ENCODE results near the gene MRPL32. TPM values are rescaled to one million over a fixed set of nuclear protein-coding genes. Genes with fewer than 3 reads are reported as not detected.

MRPL32 gene
- total and polyA plus RNA-seq, 2 of the 13 experiments (the other 11 are each of a cell fraction or from before 2014, with no cell fraction given), result 39.0 to 81.2 TPM

- TF ChIP-seq IKZF5 (CRISPR knock-in tag; IDR thresholded peaks at IDR 0.05) (peak; percentile 48; the same call in 1 of the 2 replicates), MXD4 (CRISPR knock-in tag; IDR thresholded peaks at IDR 0.05) (peak; percentile 62; the same call in 1 of the 2 replicates), ZHX1 (CRISPR knock-in tag; IDR thresholded peaks at IDR 0.05; ENCODE audit: low read depth) (no peak), PTBP1 (IDR thresholded peaks at IDR 0.05; ENCODE audit: low read depth, low read length, poor library complexity, severe bottlenecking) (no peak), DR1 (CRISPR knock-in tag; IDR thresholded peaks at IDR 0.05) (no peak), REPIN1 (CRISPR knock-in tag; IDR thresholded peaks at IDR 0.05; ENCODE audit: borderline replicate concordance, low read depth) (no peak), ZNF850 (CRISPR knock-in tag; conservative IDR thresholded peaks at IDR 0.05) (no peak), ZNF263 (CRISPR knock-in tag; IDR thresholded peaks at IDR 0.05) (no peak), ETS1 (CRISPR knock-in tag; IDR thresholded peaks at IDR 0.05) (no peak), ZNF570 (CRISPR knock-in tag; IDR thresholded peaks at IDR 0.05; ENCODE audit: borderline replicate concordance) (no peak), ZNF354B (CRISPR knock-in tag; IDR thresholded peaks at IDR 0.05) (0 out of 2 replicates have a peak, but pooled peaks have one; percentile 24), SIX1 (CRISPR knock-in tag; IDR thresholded peaks at IDR 0.05; ENCODE audit: borderline replicate concordance) (no peak), GLMP (CRISPR knock-in tag; IDR thresholded peaks at IDR 0.05; ENCODE audit: borderline replicate concordance) (no peak)
- TF ChIP-seq, protein P1, sequence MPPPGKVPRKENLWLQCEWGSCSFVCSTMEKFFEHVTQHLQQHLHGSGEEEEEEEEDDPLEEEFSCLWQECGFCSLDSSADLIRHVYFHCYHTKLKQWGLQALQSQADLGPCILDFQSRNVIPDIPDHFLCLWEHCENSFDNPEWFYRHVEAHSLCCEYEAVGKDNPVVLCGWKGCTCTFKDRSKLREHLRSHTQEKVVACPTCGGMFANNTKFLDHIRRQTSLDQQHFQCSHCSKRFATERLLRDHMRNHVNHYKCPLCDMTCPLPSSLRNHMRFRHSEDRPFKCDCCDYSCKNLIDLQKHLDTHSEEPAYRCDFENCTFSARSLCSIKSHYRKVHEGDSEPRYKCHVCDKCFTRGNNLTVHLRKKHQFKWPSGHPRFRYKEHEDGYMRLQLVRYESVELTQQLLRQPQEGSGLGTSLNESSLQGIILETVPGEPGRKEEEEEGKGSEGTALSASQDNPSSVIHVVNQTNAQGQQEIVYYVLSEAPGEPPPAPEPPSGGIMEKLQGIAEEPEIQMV (CRISPR knock-in tag; IDR thresholded peaks at IDR 0.05; ENCODE audit: low read depth), result no peak
- TF ChIP-seq, protein P2, sequence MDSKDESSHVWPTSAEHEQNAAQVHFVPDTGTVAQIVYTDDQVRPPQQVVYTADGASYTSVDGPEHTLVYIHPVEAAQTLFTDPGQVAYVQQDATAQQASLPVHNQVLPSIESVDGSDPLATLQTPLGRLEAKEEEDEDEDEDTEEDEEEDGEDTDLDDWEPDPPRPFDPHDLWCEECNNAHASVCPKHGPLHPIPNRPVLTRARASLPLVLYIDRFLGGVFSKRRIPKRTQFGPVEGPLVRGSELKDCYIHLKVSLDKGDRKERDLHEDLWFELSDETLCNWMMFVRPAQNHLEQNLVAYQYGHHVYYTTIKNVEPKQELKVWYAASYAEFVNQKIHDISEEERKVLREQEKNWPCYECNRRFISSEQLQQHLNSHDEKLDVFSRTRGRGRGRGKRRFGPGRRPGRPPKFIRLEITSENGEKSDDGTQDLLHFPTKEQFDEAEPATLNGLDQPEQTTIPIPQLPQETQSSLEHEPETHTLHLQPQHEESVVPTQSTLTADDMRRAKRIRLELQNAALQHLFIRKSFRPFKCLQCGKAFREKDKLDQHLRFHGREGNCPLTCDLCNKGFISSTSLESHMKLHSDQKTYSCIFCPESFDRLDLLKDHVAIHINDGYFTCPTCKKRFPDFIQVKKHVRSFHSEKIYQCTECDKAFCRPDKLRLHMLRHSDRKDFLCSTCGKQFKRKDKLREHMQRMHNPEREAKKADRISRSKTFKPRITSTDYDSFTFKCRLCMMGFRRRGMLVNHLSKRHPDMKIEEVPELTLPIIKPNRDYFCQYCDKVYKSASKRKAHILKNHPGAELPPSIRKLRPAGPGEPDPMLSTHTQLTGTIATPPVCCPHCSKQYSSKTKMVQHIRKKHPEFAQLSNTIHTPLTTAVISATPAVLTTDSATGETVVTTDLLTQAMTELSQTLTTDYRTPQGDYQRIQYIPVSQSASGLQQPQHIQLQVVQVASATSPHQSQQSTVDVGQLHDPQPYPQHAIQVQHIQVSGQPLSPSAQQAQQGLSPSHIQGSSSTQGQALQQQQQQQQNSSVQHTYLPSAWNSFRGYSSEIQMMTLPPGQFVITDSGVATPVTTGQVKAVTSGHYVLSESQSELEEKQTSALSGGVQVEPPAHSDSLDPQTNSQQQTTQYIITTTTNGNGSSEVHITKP (CRISPR knock-in tag; IDR thresholded peaks at IDR 0.05; ENCODE audit: low read depth), result no peak
Observed at GRCh38 chr7:42982604-42983115, 50.5 kb downstream of the MRPL32 start (continued).
